OCI-LY1 (cell line): ENCODE measurements around the gene SEMA3C.

Experiments used
- CTCF ChIP-seq: fragments of 200-600 bp; sonication (generic), shearing (Covaris generic); IDR thresholded peaks from 2 replicates; pipeline ENCODE4 v1.5.1; 2017; ENCODE audit warnings: mild to moderate bottlenecking, antibody characterized with exemption, low read length, moderate library complexity, mixed read lengths
- EZH2 ChIP-seq: fragments of 200-600 bp; sonication (generic), shearing (Covaris generic); IDR thresholded peaks from 2 replicates; pipeline ENCODE4 v1.8.0; 2017; ENCODE audit warnings: borderline replicate concordance, mixed run types, mild to moderate bottlenecking, antibody characterized with exemption, low read length, moderate library complexity, mixed read lengths

- TF ChIP-seq CTCF = no peak
- no peak for TF ChIP-seq EZH2
Observed at GRCh38 chr7:80785276-80785675, 133.6 kb downstream of the SEMA3C start.
